ENCODE data around the gene DIS3L2. TPM values are rescaled to one million over a fixed set of nuclear protein-coding genes. Genes with fewer than 3 reads are reported as not detected.

The DIS3L2 gene
- total RNA-seq, 3 donors from 2014 or later (not counting 1 experiment from before 2014, with no cell fraction given) = 56.4 to 63.6 (median 59.4) TPM

DNA sequence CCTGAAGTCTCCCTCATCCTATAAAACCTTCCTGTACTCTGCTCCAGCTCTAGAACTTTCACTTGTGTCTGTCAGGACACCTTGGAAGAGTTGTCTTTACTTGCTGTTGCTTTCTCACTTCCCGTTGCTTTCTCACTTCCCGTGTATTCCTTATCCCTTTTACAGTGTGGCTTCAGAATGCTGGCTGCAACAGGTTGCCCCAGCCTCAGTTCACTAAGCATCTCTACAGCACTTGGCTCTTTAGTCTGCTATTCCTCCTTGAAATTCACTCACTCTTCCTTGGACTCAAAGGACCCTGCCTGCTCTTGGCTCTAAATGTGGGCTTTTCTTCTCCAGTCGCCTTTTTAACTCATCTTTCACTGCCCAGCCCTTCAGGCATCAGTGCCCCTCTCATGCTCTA, 254.5 kb downstream of the DIS3L2 start:
- H3K27me3 ChIP-seq (ENCODE audit: control insufficient read depth, insufficient read depth, low read length) = no peaks in the 10 kb centered on the region
- Mint-ChIP-seq H3K9me3 (no peaks in the 10 kb centered on the region), H3K27me3 (ENCODE audit: low read depth in 2 of 2) (no peaks in the 10 kb centered on the region), H3K27ac (no peak overlapping the region), H3K4me1 (peaks cover 27 to 33% of the 10 kb centered on the region in 2 donors), H3K36me3 (no peaks in the 10 kb centered on the region), H3K4me3 (no peak overlapping the region)
- intact Hi-C loops (cut with micrococcal nuclease) = no loop called here
- peaks cover 8% of the 10 kb centered on the region for H3K4me1 ChIP-seq (ENCODE audit: control insufficient read depth, insufficient read depth, low read length)
- no peak for ATAC-seq
- H3K27ac ChIP-seq (ENCODE audit: low read length) = no peak overlapping the region
- WGBS (ENCODE audit: insufficient coverage) = 90% methylated on average over 3 of the region's 3 CpGs
- H3K36me3 ChIP-seq (ENCODE audit: control insufficient read depth, insufficient read depth, low read length) = no peaks in the 10 kb centered on the region
- DNase-seq = no peak
- no peak overlapping the region for H3K4me3 ChIP-seq (ENCODE audit: low read length)
- TF ChIP-seq, protein P1, sequence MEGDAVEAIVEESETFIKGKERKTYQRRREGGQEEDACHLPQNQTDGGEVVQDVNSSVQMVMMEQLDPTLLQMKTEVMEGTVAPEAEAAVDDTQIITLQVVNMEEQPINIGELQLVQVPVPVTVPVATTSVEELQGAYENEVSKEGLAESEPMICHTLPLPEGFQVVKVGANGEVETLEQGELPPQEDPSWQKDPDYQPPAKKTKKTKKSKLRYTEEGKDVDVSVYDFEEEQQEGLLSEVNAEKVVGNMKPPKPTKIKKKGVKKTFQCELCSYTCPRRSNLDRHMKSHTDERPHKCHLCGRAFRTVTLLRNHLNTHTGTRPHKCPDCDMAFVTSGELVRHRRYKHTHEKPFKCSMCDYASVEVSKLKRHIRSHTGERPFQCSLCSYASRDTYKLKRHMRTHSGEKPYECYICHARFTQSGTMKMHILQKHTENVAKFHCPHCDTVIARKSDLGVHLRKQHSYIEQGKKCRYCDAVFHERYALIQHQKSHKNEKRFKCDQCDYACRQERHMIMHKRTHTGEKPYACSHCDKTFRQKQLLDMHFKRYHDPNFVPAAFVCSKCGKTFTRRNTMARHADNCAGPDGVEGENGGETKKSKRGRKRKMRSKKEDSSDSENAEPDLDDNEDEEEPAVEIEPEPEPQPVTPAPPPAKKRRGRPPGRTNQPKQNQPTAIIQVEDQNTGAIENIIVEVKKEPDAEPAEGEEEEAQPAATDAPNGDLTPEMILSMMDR (IDR thresholded peaks at IDR 0.05) = no peak
- H3K9me3 ChIP-seq (ENCODE audit: control insufficient read depth, insufficient read depth, low read length) = no peaks in the 10 kb centered on the region

DNA sequence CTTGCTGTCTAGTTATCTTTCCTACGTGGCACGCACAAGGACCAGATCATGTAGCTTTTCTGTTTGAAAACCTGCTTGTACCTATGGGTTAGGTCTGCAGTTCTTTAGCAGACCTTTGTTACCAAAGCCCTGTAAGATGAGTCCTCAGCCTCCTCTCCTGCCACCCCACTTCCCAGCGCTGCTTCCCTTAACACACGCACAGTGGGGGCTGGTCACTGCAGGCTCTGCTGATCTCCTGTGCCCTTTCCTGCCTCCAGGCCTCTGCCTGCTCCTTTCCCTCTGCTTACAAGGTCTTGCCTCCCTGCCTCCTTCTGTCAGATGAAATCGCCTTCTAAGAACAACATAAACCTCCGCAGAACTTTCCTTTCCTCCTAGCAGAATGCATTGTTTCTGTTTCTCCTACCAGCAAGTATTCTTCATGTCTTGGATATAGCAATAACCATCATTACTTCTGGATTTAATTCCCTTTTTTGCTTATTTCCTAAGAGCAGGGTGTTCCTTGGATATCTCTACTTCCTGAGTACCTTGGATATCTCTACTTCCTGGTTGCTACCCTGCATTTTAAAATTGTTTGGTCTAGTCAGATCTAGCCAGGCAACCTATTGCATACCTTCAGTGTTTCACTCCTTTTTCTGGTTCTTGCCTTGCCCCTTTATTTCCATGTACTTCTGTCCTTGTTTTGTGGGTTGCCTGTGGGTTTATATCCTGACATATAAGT, 257.4 kb downstream of the DIS3L2 start:
- H3K27me3 ChIP-seq (ENCODE audit: control insufficient read depth, insufficient read depth, low read length) = no peaks in the 10 kb centered on the region
- WGBS (ENCODE audit: insufficient coverage) = 95% methylated on average over 6 of the region's 6 CpGs
- H3K36me3 ChIP-seq (ENCODE audit: control insufficient read depth, insufficient read depth, low read length) = no peaks in the 10 kb centered on the region
- peak overlapping the region in 1 of 2 donors; percentile 4 for H3K27ac Mint-ChIP-seq
- no peak overlapping the region for H3K27ac ChIP-seq (ENCODE audit: low read length)
- TF ChIP-seq, protein P1 (IDR thresholded peaks at IDR 0.05) = no peak
- H3K27me3 Mint-ChIP-seq (ENCODE audit: low read depth in 2 of 2) = no peaks in the 10 kb centered on the region
- DNase-seq (no peak), ATAC-seq (no peak)
- H3K4me1 Mint-ChIP-seq = peaks cover 13 to 14% of the 10 kb centered on the region in 2 donors
- intact Hi-C loops (cut with micrococcal nuclease) = no loop called here
- no peak overlapping the region for H3K4me3 ChIP-seq (ENCODE audit: low read length)
- no peak overlapping the region for H3K4me3 Mint-ChIP-seq
- H3K4me1 ChIP-seq (ENCODE audit: control insufficient read depth, insufficient read depth, low read length) = no peaks in the 10 kb centered on the region
- H3K9me3 ChIP-seq (ENCODE audit: control insufficient read depth, insufficient read depth, low read length) = no peaks in the 10 kb centered on the region
- H3K9me3 Mint-ChIP-seq = no peaks in the 10 kb centered on the region
- no peaks in the 10 kb centered on the region for H3K36me3 Mint-ChIP-seq

DNA sequence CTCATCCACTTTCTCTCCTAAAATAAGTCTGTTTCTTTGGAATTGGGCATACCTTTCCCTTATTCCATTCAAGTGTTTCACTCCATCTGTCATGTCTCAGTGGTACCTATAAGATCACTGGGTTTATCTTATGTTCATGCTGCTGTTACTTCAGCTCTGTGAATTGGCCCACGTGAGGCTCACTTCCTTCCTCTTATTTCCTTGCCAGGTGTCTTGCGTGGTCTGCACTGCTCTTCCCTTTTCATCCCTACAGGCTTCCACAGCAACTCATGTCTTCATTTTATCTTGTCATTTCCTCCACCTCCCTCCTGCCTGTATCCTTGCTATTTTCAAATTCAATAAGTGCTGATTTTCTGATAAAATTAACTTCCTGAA, 258.0 kb downstream of the DIS3L2 start:
- no peak overlapping the region for H3K4me3 ChIP-seq (ENCODE audit: low read length)
- DNase-seq (peak in 1 of 2 donors; percentile 20), ATAC-seq (no peak)
- Mint-ChIP-seq H3K27ac (peak overlapping the region in 1 of 2 donors; percentile 4), H3K4me1 (peaks cover 13 to 14% of the 10 kb centered on the region in 2 donors), H3K4me3 (no peak overlapping the region), H3K9me3 (no peaks in the 10 kb centered on the region), H3K27me3 (ENCODE audit: low read depth in 2 of 2) (no peaks in the 10 kb centered on the region), H3K36me3 (no peaks in the 10 kb centered on the region)
- TF ChIP-seq, protein P1 (IDR thresholded peaks at IDR 0.05) = no peak
- intact Hi-C loops (cut with micrococcal nuclease) = no loop called here
- WGBS (ENCODE audit: insufficient coverage) = 18% methylated on average over 2 of the region's 2 CpGs
- H3K36me3 ChIP-seq (ENCODE audit: control insufficient read depth, insufficient read depth, low read length) = no peaks in the 10 kb centered on the region
- H3K27ac ChIP-seq (ENCODE audit: low read length) = no peak overlapping the region
- H3K4me1 ChIP-seq (ENCODE audit: control insufficient read depth, insufficient read depth, low read length) = no peaks in the 10 kb centered on the region
- no peaks in the 10 kb centered on the region for H3K9me3 ChIP-seq (ENCODE audit: control insufficient read depth, insufficient read depth, low read length)
- no peaks in the 10 kb centered on the region for H3K27me3 ChIP-seq (ENCODE audit: control insufficient read depth, insufficient read depth, low read length)

DNA sequence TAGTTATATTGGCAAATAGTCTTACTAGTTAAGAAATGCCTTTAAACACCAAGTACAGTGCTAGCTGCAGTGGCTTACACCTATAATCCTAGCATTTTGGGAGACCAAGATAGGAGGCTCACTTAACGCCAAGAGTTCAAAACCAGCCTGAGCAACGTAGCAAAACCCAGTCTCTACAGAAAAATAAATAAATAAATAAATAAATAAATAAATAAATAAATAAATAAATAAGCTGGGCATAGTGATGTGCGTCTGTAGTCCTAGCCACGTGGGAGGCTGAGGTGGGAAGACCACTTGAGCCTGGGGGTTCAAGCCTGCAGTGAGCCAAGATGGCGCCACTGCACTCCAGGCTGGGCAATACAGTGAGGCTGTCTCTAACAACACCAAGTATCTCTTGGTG, 258.4 kb downstream of the DIS3L2 start:
- Histone ChIP-seq H3K27ac (ENCODE audit: low read length) (no peak overlapping the region), H3K36me3 (ENCODE audit: control insufficient read depth, insufficient read depth, low read length) (no peaks in the 10 kb centered on the region), H3K4me1 (ENCODE audit: control insufficient read depth, insufficient read depth, low read length) (no peaks in the 10 kb centered on the region), H3K9me3 (ENCODE audit: control insufficient read depth, insufficient read depth, low read length) (no peaks in the 10 kb centered on the region), H3K27me3 (ENCODE audit: control insufficient read depth, insufficient read depth, low read length) (no peaks in the 10 kb centered on the region), H3K4me3 (ENCODE audit: low read length) (no peak overlapping the region)
- ATAC-seq (no peak), DNase-seq (no peak)
- 100% methylated on average over 4 of the region's 5 CpGs for WGBS (ENCODE audit: insufficient coverage)
- intact Hi-C loops (cut with micrococcal nuclease) = no loop called here
- TF ChIP-seq, protein P1 (IDR thresholded peaks at IDR 0.05) = no peak
- no peak overlapping the region for H3K4me3 Mint-ChIP-seq
- no peaks in the 10 kb centered on the region for H3K9me3 Mint-ChIP-seq
- no peaks in the 10 kb centered on the region for H3K36me3 Mint-ChIP-seq
- H3K27ac Mint-ChIP-seq = peak overlapping the region in 1 of 2 donors; percentile 4
- peaks cover 13 to 14% of the 10 kb centered on the region in 2 donors for H3K4me1 Mint-ChIP-seq
- H3K27me3 Mint-ChIP-seq (ENCODE audit: low read depth in 2 of 2) = no peaks in the 10 kb centered on the region
